HepG2 (cell line): ENCODE measurements around the gene TSPYL1. TPM values are rescaled to one million over a fixed set of nuclear protein-coding genes. Genes with fewer than 3 reads are reported as not detected.

ENCODE experiments used
- CCDC6 ChIP-seq: sonication (generic); formaldehyde crosslinking; IDR thresholded peaks from 2 replicates; pipeline ENCODE4 v1.8.1; 2022; ENCODE audit warnings: mild to moderate bottlenecking, missing genetic modification reagents, moderate library complexity
- ERF ChIP-seq: IDR thresholded peaks from 2 replicates; pipeline ENCODE4 v1.6.1; 2018; ENCODE audit warnings: missing biosample characterization, missing genetic modification reagents
- FOXC1 ChIP-seq: sonication (generic); formaldehyde crosslinking; IDR thresholded peaks from 2 replicates; pipeline ENCODE4 v1.8.0; 2022; ENCODE audit warnings: mild to moderate bottlenecking, missing genetic modification reagents, borderline replicate concordance
- KAT7 ChIP-seq: IDR thresholded peaks from 2 replicates; pipeline ENCODE4 v1.6.1; 2018; ENCODE audit warnings: borderline replicate concordance, missing compliant biosample characterization
- KDM4B ChIP-seq: sonication (generic); formaldehyde crosslinking; IDR thresholded peaks from 2 replicates; pipeline ENCODE4 v1.4.0; 2020; ENCODE audit warnings: missing genetic modification reagents
- MAZ ChIP-seq, 2 experiments: sonication (generic) in 1 of 2; formaldehyde crosslinking in 1 of 2; IDR thresholded peaks; 2 replicates each; pipeline versions ENCODE4 v1.5.0 to v1.6.1; 2012 to 2020; ENCODE audit warnings: low read depth in 2 of 2, mild to moderate bottlenecking in 2 of 2, borderline replicate concordance in 1 of 2, improper control_type of control experiment in 1 of 2, low read length in 1 of 2, missing genetic modification reagents in 1 of 2, moderate library complexity in 1 of 2
- MEIS1 ChIP-seq: sonication (generic); formaldehyde crosslinking; IDR thresholded peaks from 2 replicates; pipeline ENCODE4 v1.9.0; 2021; ENCODE audit warnings: mild to moderate bottlenecking, missing genetic modification reagents, moderate library complexity, borderline replicate concordance
- PAF1 ChIP-seq: IDR thresholded peaks from 2 replicates; pipeline ENCODE4 v1.6.1; 2016; ENCODE audit warnings: missing genetic modification reagents, missing compliant biosample characterization
- SMC3 ChIP-seq: IDR thresholded peaks from 2 replicates; pipeline ENCODE4 v1.6.1; 2011; ENCODE audit warnings: low read length, improper control_type of control experiment
- SNAPC2 ChIP-seq: sonication (generic); formaldehyde crosslinking; IDR thresholded peaks from 2 replicates; pipeline ENCODE4 v1.8.1; 2022; ENCODE audit warnings: mild to moderate bottlenecking, missing genetic modification reagents
- SP1 ChIP-seq, 2 experiments: fragments of 450-650 bp in 1 of 2; sonication (generic) in 1 of 2; formaldehyde crosslinking in 1 of 2; IDR thresholded peaks; 2 replicates each; pipeline versions ENCODE4 v1.4.0 to v1.6.1; 2016 to 2020; ENCODE audit warnings: missing genetic modification reagents in 1 of 2
- SP5 ChIP-seq: IDR thresholded peaks from 2 replicates; pipeline ENCODE4 v1.6.1; 2016; ENCODE audit warnings: low read depth, borderline replicate concordance
- SRSF1 ChIP-seq: fragments of 200-400 bp; formaldehyde crosslinking; optimal IDR thresholded peaks from 2 replicates; pipeline ENCODE3; 2017; ENCODE audit warnings: mild to moderate bottlenecking, low read depth, low read length, moderate library complexity
- ZKSCAN8 ChIP-seq: IDR thresholded peaks from 2 replicates; pipeline ENCODE4 v1.6.1; 2016; ENCODE audit warnings: borderline replicate concordance, missing genetic modification reagents, missing compliant biosample characterization
- ZNF101 ChIP-seq: sonication (generic); formaldehyde crosslinking; IDR thresholded peaks from 2 replicates; pipeline ENCODE4 v1.4.0; 2020; ENCODE audit warnings: mild to moderate bottlenecking, low read depth, missing genetic modification reagents, borderline replicate concordance
- ZNF251 ChIP-seq: sonication (generic); formaldehyde crosslinking; IDR thresholded peaks from 2 replicates; pipeline ENCODE4 v1.9.0; 2021; ENCODE audit warnings: mild to moderate bottlenecking, missing genetic modification reagents
- ZNF883 ChIP-seq: sonication (generic); formaldehyde crosslinking; IDR thresholded peaks from 2 replicates; pipeline ENCODE4 v1.5.1; 2020; ENCODE audit warnings: mild to moderate bottlenecking, missing genetic modification reagents; ENCODE audit errors: not compliant biosample characterization
- polyA plus RNA-seq, 8 experiments: library from polyadenylated mRNA; depleted of rRNA in 3 of 8; stranded (reverse) in 7 of 8; unstranded in 1 of 8; fragments of >200 nt; fragmentation: Illumina TruSeq in 4 of 8; extraction: Trizol in 4 of 8; gene quantifications; 2 replicates each; pipeline versions ENCODE4 v1.2.1 to v1.2.3, GENCODE V29; 2011 to 2016; ENCODE audit warnings: low read depth in 4 of 8, missing spikeins in 1 of 8, mixed read lengths in 1 of 8; ENCODE audit not compliant: insufficient read depth in 1 of 8
- total RNA-seq, 5 experiments: library from RNA; depleted of rRNA; stranded (reverse); fragments of >200 nt; fragmentation: Illumina TruSeq; extraction: Trizol; gene quantifications; 2 replicates each; pipeline ENCODE4 v1.2.3, GENCODE V29; 2016; ENCODE audit warnings: low read depth in 1 of 5
- TF ChIP-seq, protein P1 (sequence below): sonication (generic); formaldehyde crosslinking; IDR thresholded peaks from 2 replicates; pipeline ENCODE4 v1.5.1; 2020; ENCODE audit warnings: missing genetic modification reagents, mild to moderate bottlenecking, borderline replicate concordance
- TF ChIP-seq, protein P2 (sequence below): sonication (generic); formaldehyde crosslinking; IDR thresholded peaks from 2 replicates; pipeline ENCODE4 v1.5.0; 2020; ENCODE audit warnings: missing genetic modification reagents, mild to moderate bottlenecking, borderline replicate concordance
- TF ChIP-seq, protein P3 (sequence below): sonication (generic); formaldehyde crosslinking; IDR thresholded peaks from 2 replicates; pipeline ENCODE4 v1.5.1; 2020; ENCODE audit warnings: mild to moderate bottlenecking, missing genetic modification reagents, borderline replicate concordance
- TF ChIP-seq, protein P4 (sequence below): sonication (generic); formaldehyde crosslinking; IDR thresholded peaks from 2 replicates; pipeline ENCODE4 v1.5.0; 2020; ENCODE audit warnings: mild to moderate bottlenecking, missing genetic modification reagents, borderline replicate concordance
- TF ChIP-seq, protein P5 (sequence below): sonication (generic); formaldehyde crosslinking; IDR thresholded peaks from 2 replicates; pipeline ENCODE4 v1.5.1; 2020; ENCODE audit warnings: missing genetic modification reagents, mild to moderate bottlenecking, borderline replicate concordance

TSPYL1 gene
- total and polyA plus RNA-seq, 2 of the 13 experiments (the other 11 are each of a cell fraction or from before 2014, with no cell fraction given) = 28.3 to 93.0 TPM

DNA sequence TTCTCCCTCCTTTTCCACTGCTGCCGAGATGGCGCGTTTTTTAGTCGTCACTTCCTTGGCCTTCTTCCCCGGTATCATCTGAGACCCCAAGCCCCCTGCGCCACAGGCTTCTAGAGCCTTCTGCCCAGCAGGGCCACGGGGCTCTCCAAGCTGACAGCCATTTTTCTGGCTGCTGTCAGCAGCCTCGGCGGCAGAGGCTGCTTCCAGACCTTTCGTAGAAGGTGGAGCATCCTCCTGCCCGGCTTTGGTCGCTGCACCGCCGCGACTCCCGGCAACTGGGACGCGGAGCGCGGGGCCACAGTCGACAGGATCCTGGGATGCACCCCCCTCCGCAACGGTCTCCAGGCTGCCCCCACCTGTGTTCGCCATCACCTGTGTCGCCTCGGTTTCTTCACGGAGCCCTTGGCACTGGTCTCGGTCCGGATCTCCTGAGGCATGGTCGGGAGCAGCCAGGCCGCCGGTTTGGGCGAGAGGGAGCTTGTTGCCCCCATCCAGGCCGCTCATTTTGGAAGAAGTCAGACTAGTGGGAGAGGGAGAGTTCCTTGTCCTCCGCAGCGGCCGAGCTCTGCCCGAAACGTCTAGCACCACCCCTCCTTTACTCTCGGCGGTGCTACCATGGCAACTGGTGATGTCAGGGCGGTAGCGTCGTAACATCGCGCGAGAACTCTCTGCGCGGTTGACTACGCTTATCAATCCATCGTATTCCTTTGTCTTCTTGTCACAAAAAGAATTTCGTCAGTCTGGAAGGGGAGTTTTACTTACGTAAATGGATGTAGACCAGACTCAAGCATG lies 26.0 kb downstream of the TSPYL1 start, which contains the start of gene TSPYL4 (continued):
- TF ChIP-seq, protein P1, sequence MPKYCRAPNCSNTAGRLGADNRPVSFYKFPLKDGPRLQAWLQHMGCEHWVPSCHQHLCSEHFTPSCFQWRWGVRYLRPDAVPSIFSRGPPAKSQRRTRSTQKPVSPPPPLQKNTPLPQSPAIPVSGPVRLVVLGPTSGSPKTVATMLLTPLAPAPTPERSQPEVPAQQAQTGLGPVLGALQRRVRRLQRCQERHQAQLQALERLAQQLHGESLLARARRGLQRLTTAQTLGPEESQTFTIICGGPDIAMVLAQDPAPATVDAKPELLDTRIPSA (CRISPR knock-in tag) = peak; percentile 17; the same call in 1 of the 2 replicates
- peak; percentile 95 for TF ChIP-seq FOXC1
- TF ChIP-seq SNAPC2 (CRISPR knock-in tag) = peak; percentile 3
- no peak for TF ChIP-seq ZNF251 (CRISPR knock-in tag)
- no peak for TF ChIP-seq SMC3
- no peak for TF ChIP-seq SP1 (IDR thresholded peaks at IDR 0.05)
- 0 out of 2 replicates have a peak, but pooled peaks have one; percentile 21 for TF ChIP-seq SP1 (CRISPR knock-in tag; IDR thresholded peaks at IDR 0.05)
- TF ChIP-seq KDM4B = peak; percentile 27; the same call in 1 of the 2 replicates
- TF ChIP-seq KAT7 (CRISPR knock-in tag) = no peak; the same call in 1 of the 2 replicates
- TF ChIP-seq, protein P2, sequence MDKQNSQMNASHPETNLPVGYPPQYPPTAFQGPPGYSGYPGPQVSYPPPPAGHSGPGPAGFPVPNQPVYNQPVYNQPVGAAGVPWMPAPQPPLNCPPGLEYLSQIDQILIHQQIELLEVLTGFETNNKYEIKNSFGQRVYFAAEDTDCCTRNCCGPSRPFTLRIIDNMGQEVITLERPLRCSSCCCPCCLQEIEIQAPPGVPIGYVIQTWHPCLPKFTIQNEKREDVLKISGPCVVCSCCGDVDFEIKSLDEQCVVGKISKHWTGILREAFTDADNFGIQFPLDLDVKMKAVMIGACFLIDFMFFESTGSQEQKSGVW (CRISPR knock-in tag) = no peak
- peak; percentile 82 for TF ChIP-seq SRSF1
- TF ChIP-seq ZNF883 (CRISPR knock-in tag) = peak; percentile 93
- TF ChIP-seq, protein P3, sequence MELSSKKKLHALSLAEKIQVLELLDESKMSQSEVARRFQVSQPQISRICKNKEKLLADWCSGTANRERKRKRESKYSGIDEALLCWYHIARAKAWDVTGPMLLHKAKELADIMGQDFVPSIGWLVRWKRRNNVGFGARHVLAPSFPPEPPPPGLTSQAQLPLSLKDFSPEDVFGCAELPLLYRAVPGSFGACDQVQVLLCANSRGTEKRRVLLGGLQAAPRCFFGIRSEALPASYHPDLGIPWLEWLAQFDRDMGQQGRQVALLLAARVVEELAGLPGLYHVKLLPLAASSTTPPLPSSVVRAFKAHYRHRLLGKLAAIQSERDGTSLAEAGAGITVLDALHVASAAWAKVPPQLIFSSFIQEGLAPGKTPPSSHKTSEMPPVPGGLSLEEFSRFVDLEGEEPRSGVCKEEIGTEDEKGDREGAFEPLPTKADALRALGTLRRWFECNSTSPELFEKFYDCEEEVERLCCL (CRISPR knock-in tag) = peak; percentile 72
- 0 out of 2 replicates have a peak, but pooled peaks have one; percentile 16 for TF ChIP-seq SP5 (CRISPR knock-in tag)
- no peak for TF ChIP-seq ZNF101 (CRISPR knock-in tag)
- 0 out of 2 replicates have a peak, but pooled peaks have one; percentile 14 for TF ChIP-seq ZKSCAN8
- 0 out of 2 replicates have a peak, but pooled peaks have one; percentile 22 for TF ChIP-seq MEIS1
- TF ChIP-seq PAF1 (CRISPR knock-in tag) = no peak
- TF ChIP-seq MAZ (IDR thresholded peaks at IDR 0.05; ENCODE audit: borderline replicate concordance, low read depth, low read length) = 0 out of 2 replicates have a peak, but pooled peaks have one; percentile 23
- no peak; the same call in 1 of the 2 replicates for TF ChIP-seq MAZ (CRISPR knock-in tag; IDR thresholded peaks at IDR 0.05; ENCODE audit: low read depth)
- peak; percentile 12; the same call in 1 of the 2 replicates for TF ChIP-seq CCDC6
- TF ChIP-seq ERF (CRISPR knock-in tag) = peak; percentile 25; the same call in 1 of the 2 replicates
- TF ChIP-seq, protein P4, sequence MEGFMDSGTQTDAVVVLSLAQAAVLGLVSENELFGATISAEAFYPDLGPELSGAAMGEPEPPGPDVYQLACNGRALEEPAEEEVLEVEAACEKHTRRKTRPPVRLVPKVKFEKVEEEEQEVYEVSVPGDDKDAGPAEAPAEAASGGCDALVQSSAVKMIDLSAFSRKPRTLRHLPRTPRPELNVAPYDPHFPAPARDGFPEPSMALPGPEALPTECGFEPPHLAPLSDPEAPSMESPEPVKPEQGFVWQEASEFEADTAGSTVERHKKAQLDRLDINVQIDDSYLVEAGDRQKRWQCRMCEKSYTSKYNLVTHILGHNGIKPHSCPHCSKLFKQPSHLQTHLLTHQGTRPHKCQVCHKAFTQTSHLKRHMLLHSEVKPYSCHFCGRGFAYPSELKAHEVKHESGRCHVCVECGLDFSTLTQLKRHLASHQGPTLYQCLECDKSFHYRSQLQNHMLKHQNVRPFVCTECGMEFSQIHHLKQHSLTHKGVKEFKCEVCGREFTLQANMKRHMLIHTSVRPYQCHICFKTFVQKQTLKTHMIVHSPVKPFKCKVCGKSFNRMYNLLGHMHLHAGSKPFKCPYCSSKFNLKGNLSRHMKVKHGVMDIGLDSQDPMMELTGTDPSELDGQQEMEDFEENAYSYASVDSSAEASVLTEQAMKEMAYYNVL (CRISPR knock-in tag) = peak; percentile 48; the same call in 1 of the 2 replicates
- TF ChIP-seq, protein P5, sequence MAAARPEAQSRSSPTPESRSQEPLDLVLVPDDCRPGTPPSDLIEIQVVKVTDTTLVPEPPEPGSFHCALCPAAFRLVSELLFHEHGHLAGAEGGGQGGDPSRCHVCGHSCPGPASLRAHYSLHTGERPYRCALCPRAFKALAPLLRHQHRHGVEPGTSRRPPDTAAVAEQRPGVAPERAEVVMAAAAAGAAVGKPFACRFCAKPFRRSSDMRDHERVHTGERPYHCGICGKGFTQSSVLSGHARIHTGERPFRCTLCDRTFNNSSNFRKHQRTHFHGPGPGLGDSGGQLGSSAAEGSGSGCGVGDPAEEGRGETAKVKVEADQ (CRISPR knock-in tag) = no peak
